Ammon's horn (tissue), 1 donor: ENCODE measurements around the gene PRSS53.

ENCODE experiments used
- DNase-seq: peaks from one replicate; pipeline ENCODE4 v3.0.0-alpha.2; 2016; ENCODE audit warnings: low spot score

The PRSS53 gene

GRCh38 chr16:31042866-31043265 lies 45.9 kb downstream of the PRSS53 start:
- no peak for DNase-seq

DNA sequence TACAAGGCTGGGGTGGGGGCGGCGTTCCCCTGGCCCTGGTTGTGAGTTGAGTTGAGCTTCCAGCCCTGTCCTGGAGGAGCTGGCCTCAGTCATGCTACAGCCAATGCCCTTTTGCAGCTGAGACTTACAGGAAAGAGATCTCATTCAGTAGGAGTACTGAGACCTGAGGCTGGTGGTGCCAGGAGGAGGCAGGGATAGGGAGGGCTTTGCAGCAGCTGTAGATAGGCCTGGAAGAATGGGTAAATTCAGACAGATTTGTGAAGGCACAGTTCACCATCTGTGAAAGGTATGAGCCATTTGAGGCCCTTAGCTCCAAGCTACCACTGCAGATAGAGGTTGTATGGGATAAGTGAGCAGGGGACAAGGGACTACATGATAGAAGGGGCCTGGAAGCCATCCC lies 49.8 kb downstream of the PRSS53 start:
- DNase-seq, result peak; percentile 60

DNA sequence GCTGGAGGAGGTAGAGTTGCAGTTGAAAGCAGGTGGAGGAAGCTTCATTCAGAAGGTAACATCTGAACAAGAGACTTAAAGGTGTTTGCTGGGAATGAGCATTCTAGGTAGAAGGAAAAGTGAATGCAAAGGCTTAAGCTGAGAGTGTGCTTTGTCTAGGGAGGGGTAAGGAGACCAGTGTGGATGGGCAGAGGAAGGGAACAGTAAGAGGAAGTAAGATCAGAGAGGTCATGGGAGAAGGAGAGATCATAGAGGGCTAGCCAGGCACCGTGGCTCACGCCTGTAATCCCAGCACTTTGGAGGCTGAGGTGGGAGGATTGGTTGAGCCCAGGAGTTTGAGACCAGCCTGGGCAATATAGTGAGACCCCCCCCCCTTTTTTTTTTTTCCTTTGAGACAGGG lies 52.1 kb downstream of the PRSS53 start:
- peak; percentile 40 for DNase-seq

DNA sequence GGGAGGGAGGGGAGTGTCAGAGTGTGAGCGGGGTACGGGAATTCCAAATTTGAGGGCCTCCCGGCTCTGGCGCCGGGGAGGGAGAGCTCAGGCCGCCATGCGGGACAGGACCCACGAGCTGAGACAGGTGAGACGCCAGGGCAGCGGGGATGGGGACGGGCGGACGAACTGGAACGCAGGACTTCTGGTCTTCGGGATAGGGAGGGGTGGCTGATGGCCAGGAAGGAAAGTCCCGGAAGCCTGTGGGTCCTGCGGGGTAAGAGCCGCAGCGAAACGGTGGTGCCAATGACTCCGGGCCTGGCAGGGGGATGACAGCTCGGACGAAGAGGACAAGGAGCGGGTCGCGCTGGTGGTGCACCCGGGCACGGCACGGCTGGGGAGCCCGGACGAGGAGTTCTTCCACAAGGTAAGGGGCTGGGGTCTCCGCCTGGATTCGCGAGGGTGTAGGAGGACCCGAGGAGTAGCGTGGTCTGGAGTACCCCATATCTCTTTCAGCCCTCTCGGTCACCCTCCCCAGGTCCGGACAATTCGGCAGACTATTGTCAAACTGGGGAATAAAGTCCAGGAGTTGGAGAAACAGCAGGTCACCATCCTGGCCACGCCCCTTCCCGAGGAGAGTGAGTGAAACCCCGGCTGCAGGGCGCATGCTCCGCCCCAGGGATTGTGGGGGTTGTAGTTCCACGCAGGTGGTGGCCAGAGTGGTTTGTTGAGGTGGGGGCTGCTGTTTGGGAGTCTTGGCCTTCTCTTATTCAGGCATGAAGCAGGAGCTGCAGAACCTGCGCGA lies 54.8 kb downstream of the PRSS53 start:
- DNase-seq, result peak; percentile 95
